ENCODE results near the gene TLE3. TPM values are rescaled to one million over a fixed set of nuclear protein-coding genes. Genes with fewer than 3 reads are reported as not detected.

Gene TLE3
- polyA plus RNA-seq, 3 donors, result 12.8 to 117 (median 23.6) TPM

DNA sequence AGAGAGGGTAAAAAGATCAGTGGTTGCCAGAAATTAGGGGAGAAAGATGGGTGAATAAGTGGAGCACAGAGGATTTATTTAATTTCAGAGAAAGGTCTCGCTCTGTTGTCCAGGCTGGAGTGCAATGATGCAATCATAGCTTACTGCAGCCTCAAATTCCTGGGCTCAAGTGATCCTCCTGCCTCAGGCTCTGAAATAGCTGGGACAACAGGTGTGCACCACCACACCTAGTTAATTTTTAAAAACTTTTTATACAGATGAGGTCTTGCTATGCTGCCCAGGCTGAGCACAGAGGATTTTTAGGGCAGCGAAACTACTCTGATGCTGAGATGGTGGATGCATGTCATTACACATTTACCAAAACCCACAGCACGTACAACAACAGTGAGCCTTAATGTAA, 20.9 kb upstream of the TLE3 start:
- Mint-ChIP-seq H3K4me1 (peaks cover 24% of the 10 kb centered on the region), H3K27ac (no peak overlapping the region), H3K9me3 (peaks cover 0 to 7% (median 0%) of the 10 kb centered on the region in 7 donors), H3K36me3 (peaks cover 0 to 8% of the 10 kb centered on the region in 2 donors), H3K27me3 (ENCODE audit: low read depth in 3 of 3) (peaks cover 3 to 6% (median 4%) of the 10 kb centered on the region in 3 donors), H3K4me3 (no peak overlapping the region)
- no peaks in the 10 kb centered on the region for H3K79me2 ChIP-seq (ENCODE audit: insufficient read depth, low read length)
- DNase-seq, result no peak
- no peak overlapping the region for H3K4me3 ChIP-seq (replicated peaks in 1 of 3; ENCODE audit: low read depth in 2 of 3, low read length in 3 of 3)
- peaks cover 21 to 22% of the 10 kb centered on the region in 2 donors for H3K4me1 ChIP-seq (ENCODE audit: control insufficient read depth in 1 of 2, insufficient read depth in 2 of 2, low read length in 2 of 2)
- no peaks in the 10 kb centered on the region for H4K20me1 ChIP-seq (ENCODE audit: insufficient read depth, low read length)
- H3K27ac ChIP-seq (ENCODE audit: low read depth in 1 of 2, low read length in 2 of 2), result no peak overlapping the region
- H3K27me3 ChIP-seq (ENCODE audit: control insufficient read depth in 2 of 2, insufficient read depth in 2 of 2, low read length in 2 of 2), result no peaks in the 10 kb centered on the region
- no peaks in the 10 kb centered on the region for H3K9me3 ChIP-seq (replicated peaks in 1 of 2; ENCODE audit: control insufficient read depth in 1 of 2, insufficient read depth in 1 of 2, low read length in 2 of 2)
- no peak overlapping the region for H2AFZ ChIP-seq (ENCODE audit: insufficient read depth, low read depth, low read length, poor library complexity, severe bottlenecking)
- H3K36me3 ChIP-seq (replicated peaks in 1 of 2; ENCODE audit: control insufficient read depth in 1 of 2, insufficient read depth in 2 of 2, low read length in 2 of 2), result no peaks in the 10 kb centered on the region
- TF ChIP-seq, protein P1, sequence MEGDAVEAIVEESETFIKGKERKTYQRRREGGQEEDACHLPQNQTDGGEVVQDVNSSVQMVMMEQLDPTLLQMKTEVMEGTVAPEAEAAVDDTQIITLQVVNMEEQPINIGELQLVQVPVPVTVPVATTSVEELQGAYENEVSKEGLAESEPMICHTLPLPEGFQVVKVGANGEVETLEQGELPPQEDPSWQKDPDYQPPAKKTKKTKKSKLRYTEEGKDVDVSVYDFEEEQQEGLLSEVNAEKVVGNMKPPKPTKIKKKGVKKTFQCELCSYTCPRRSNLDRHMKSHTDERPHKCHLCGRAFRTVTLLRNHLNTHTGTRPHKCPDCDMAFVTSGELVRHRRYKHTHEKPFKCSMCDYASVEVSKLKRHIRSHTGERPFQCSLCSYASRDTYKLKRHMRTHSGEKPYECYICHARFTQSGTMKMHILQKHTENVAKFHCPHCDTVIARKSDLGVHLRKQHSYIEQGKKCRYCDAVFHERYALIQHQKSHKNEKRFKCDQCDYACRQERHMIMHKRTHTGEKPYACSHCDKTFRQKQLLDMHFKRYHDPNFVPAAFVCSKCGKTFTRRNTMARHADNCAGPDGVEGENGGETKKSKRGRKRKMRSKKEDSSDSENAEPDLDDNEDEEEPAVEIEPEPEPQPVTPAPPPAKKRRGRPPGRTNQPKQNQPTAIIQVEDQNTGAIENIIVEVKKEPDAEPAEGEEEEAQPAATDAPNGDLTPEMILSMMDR (IDR thresholded peaks at IDR 0.05), result no peak
- WGBS (ENCODE audit: insufficient coverage), result 89% methylated on average over 1 of the region's 3 CpGs
- intact Hi-C loops (cut with micrococcal nuclease), result no loop called here
- H3K4me2 ChIP-seq (replicated peaks; ENCODE audit: extremely low read depth, low read length, poor library complexity, severe bottlenecking), result no peak overlapping the region
- no peak overlapping the region for H3K9ac ChIP-seq (ENCODE audit: insufficient read depth, low read length, poor library complexity, severe bottlenecking)

- H3K27ac Mint-ChIP-seq, result no peak overlapping the region
- no peak for DNase-seq
- Histone ChIP-seq H3K4me3 (replicated peaks in 1 of 3; ENCODE audit: low read depth in 2 of 3, low read length in 3 of 3) (no peak overlapping the region), H3K27ac (ENCODE audit: low read depth in 1 of 2, low read length in 2 of 2) (no peak overlapping the region), H4K20me1 (ENCODE audit: insufficient read depth, low read length) (no peaks in the 10 kb centered on the region), H3K4me1 (ENCODE audit: control insufficient read depth in 1 of 2, insufficient read depth in 2 of 2, low read length in 2 of 2) (peaks cover 34 to 38% of the 10 kb centered on the region in 2 donors), H3K9ac (ENCODE audit: insufficient read depth, low read length, poor library complexity, severe bottlenecking) (no peak overlapping the region), H3K4me2 (replicated peaks; ENCODE audit: extremely low read depth, low read length, poor library complexity, severe bottlenecking) (no peak overlapping the region), H3K27me3 (ENCODE audit: control insufficient read depth in 2 of 2, insufficient read depth in 2 of 2, low read length in 2 of 2) (no peaks in the 10 kb centered on the region), H3K36me3 (replicated peaks in 1 of 2; ENCODE audit: control insufficient read depth in 1 of 2, insufficient read depth in 2 of 2, low read length in 2 of 2) (no peaks in the 10 kb centered on the region), H2AFZ (ENCODE audit: insufficient read depth, low read depth, low read length, poor library complexity, severe bottlenecking) (no peak overlapping the region), H3K79me2 (ENCODE audit: insufficient read depth, low read length) (no peaks in the 10 kb centered on the region), H3K9me3 (replicated peaks in 1 of 2; ENCODE audit: control insufficient read depth in 1 of 2, insufficient read depth in 1 of 2, low read length in 2 of 2) (no peaks in the 10 kb centered on the region)
- intact Hi-C loops (cut with micrococcal nuclease), result no loop called here
- WGBS (ENCODE audit: insufficient coverage), result 100% methylated on average over 2 of the region's 3 CpGs
- TF ChIP-seq, protein P1 (IDR thresholded peaks at IDR 0.05), result no peak
- H3K27me3 Mint-ChIP-seq (ENCODE audit: low read depth in 3 of 3), result peaks cover 3 to 8% (median 8%) of the 10 kb centered on the region in 3 donors
- peaks cover 0 to 7% (median 0%) of the 10 kb centered on the region in 7 donors for H3K9me3 Mint-ChIP-seq
- H3K36me3 Mint-ChIP-seq, result peaks cover 0 to 11% of the 10 kb centered on the region in 2 donors
- no peak overlapping the region for H3K4me3 Mint-ChIP-seq
- peaks cover 39% of the 10 kb centered on the region for H3K4me1 Mint-ChIP-seq
Measured at GRCh38 chr15:70116317-70116716, 18.6 kb upstream of the TLE3 start.
